ENCODE measurements around the gene ZBTB17.

DNA sequence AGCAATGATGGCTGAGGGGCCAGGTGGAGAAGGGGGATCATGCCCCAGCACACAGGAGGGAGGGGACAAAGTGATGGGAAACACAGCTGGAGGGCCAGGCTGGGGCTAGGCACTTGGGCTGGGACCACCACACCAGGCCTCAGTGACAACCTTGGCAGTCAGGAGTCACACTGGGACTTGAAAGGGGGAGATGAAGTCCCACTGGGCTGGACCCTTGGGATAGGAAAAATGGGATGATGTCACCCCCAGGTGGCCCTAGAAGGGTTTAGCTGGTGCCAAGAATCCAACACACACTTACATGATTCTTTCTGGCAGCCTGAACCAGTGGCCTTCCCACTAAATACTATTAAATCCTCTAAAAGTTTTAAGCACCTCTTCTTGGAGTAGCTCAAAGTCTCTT is 17.1 kb downstream of the ZBTB17 start:
- TF ChIP-seq, protein P1, sequence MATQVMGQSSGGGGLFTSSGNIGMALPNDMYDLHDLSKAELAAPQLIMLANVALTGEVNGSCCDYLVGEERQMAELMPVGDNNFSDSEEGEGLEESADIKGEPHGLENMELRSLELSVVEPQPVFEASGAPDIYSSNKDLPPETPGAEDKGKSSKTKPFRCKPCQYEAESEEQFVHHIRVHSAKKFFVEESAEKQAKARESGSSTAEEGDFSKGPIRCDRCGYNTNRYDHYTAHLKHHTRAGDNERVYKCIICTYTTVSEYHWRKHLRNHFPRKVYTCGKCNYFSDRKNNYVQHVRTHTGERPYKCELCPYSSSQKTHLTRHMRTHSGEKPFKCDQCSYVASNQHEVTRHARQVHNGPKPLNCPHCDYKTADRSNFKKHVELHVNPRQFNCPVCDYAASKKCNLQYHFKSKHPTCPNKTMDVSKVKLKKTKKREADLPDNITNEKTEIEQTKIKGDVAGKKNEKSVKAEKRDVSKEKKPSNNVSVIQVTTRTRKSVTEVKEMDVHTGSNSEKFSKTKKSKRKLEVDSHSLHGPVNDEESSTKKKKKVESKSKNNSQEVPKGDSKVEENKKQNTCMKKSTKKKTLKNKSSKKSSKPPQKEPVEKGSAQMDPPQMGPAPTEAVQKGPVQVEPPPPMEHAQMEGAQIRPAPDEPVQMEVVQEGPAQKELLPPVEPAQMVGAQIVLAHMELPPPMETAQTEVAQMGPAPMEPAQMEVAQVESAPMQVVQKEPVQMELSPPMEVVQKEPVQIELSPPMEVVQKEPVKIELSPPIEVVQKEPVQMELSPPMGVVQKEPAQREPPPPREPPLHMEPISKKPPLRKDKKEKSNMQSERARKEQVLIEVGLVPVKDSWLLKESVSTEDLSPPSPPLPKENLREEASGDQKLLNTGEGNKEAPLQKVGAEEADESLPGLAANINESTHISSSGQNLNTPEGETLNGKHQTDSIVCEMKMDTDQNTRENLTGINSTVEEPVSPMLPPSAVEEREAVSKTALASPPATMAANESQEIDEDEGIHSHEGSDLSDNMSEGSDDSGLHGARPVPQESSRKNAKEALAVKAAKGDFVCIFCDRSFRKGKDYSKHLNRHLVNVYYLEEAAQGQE (IDR thresholded peaks at IDR 0.05; ENCODE audit: low read depth): no peak
- no peak for TF ChIP-seq RAD21 (IDR thresholded peaks at IDR 0.05; ENCODE audit: low read depth)
- TF ChIP-seq, protein P2, sequence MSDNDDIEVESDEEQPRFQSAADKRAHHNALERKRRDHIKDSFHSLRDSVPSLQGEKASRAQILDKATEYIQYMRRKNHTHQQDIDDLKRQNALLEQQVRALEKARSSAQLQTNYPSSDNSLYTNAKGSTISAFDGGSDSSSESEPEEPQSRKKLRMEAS (IDR thresholded peaks at IDR 0.05): no peak
- TF ChIP-seq CREB1 (IDR thresholded peaks at IDR 0.05; ENCODE audit: low read depth): no peak
- no peak for TF ChIP-seq YY1 (IDR thresholded peaks at IDR 0.05; ENCODE audit: low read depth)
- TF ChIP-seq TEAD4 (IDR thresholded peaks at IDR 0.05): no peak
- no peak for TF ChIP-seq EP300 (IDR thresholded peaks at IDR 0.05; ENCODE audit: borderline replicate concordance)
- no peak for TF ChIP-seq CEBPB (IDR thresholded peaks at IDR 0.05)
- no peak for TF ChIP-seq ZBTB7A (IDR thresholded peaks at IDR 0.05; ENCODE audit: low read depth)
- no peak for TF ChIP-seq TCF12 (IDR thresholded peaks at IDR 0.05; ENCODE audit: low read depth)
- TF ChIP-seq FOXM1 (IDR thresholded peaks at IDR 0.05; ENCODE audit: borderline replicate concordance, low read depth): no peak
- no peak for TF ChIP-seq TAF1 (IDR thresholded peaks at IDR 0.05; ENCODE audit: low read depth)
- TF ChIP-seq, protein P3, sequence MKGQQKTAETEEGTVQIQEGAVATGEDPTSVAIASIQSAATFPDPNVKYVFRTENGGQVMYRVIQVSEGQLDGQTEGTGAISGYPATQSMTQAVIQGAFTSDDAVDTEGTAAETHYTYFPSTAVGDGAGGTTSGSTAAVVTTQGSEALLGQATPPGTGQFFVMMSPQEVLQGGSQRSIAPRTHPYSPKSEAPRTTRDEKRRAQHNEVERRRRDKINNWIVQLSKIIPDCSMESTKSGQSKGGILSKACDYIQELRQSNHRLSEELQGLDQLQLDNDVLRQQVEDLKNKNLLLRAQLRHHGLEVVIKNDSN (IDR thresholded peaks at IDR 0.05): no peak
- no peak for TF ChIP-seq NFIC (IDR thresholded peaks at IDR 0.05)

All from Ishikawa (cell line).